ENCODE data around the gene PKNOX1.
"Not testable (repeated sequence)": the region's sequence is repeated elsewhere in the genome, so short reads cannot be mapped to it uniquely, and the experiment has no call there.

Gene PKNOX1

DNA sequence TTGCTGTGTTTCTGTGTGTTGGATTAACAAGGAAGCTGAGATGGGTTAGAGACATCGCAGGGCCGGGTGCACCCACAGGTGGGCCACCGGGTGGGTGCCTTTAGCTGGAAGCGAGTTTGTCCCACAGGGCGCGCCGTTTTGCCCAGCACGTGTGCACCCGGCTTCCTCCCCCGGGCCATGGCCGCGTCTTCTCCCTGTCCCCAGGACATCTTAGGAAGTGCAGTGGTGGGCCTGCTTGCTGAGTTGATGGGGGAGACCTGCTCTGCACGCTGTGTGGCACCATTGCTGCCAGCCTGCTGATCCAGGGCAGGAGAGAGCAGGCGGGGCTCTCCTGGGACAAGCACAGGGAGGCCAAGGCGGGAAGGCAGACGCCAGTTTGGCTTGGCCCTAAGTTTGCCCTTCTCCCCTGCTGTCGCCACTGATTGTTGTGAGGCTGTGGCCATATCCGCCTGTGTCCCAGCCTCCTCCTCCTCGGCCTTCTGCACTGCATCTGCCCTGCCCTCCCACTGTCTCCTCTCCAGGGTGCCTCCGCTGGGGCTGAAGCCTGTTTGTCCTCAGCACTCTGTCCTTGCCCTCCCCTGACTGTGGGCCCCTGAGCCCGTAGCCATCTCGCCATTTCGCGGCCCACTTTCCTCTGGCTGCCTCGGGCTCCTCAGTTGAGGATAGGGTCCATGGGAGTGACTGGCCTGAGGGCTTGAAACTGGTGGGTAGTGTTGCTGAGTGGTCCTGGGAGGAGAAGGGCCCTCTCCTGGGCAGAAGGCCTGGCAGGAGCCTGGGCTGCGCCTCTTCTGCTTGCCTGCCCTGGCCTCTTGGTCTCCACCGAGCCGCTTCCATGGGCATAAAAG is 47.6 kb downstream of the PKNOX1 start:
- DNase-seq, result no peak

DNA sequence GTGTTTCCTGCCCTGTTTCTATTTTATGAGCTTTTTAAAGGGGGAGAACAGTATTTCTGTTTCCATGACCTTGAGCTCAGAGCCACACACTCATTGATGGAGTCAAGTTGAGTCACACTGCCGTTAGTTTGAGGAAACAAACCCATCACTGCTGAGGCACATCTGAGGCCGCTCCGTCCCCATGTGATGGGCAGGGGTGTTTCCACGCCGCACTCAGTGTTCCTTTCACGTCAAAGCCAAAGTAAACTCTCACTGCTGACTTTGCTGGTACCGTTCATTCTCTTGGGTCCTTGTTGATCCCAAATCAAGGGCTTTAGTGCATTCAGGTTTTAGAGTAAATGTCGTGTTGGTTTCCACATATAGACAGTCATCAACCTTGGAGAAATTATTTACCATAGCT is 48.8 kb downstream of the PKNOX1 start:
- no peak for DNase-seq

DNA sequence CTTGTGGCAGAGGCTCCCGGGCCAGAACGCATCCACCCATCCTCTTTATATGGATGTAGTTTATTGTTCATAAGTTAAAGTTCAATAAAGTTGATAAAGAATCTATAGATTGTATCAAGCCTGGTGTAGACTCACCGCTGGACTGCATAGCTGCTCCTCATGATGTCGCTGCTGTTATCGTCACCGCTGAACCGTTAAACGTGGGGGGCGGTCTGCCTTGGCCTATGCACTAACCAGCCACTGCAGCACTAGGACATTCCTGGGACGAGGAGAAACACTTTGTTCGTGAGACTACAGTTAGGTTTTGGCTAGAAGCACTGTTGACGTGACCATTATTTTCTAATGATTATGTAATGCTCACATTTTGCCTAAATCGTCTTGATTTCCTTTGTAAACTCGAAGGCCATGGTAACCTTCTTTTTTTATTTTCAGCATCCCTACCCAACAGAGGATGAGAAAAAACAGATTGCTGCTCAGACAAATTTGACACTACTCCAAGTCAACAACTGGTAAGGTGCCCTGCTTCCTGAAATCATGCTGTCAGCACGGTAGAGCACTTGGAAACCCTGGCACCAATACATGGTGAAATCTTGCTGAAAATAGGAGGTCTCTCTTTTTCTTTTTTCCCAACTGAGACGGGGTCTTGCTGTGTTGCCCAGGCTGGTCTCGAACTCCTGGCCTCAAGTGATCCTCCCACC is 50.2 kb downstream of the PKNOX1 start:
- no peak for DNase-seq

DNA sequence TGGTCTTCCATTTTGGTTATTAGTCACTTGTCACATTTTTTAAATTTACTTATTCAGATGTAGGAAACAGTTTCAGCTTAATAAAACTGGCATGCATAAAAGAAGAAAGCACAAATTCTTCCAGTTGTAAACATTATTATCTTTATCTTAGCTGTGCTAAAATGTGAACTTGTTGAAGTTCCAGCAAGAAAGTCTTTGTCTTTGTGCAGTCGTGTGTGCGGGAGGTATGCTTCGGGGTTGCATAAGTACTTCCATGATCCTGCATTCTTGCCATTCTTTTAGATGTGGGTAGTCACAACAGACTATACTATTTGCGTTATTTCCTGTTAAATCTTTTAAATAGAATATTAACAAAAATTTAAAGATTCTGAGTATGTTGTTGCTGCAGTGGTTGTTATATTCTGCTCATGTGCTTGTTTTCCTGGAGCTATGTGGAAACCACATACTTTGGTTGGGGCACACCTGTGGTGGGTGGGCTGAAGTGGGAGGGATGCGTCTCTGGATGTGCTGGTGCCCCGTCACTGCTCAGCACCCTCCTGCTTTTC is 51.3 kb downstream of the PKNOX1 start:
- DNase-seq, result no peak

DNA sequence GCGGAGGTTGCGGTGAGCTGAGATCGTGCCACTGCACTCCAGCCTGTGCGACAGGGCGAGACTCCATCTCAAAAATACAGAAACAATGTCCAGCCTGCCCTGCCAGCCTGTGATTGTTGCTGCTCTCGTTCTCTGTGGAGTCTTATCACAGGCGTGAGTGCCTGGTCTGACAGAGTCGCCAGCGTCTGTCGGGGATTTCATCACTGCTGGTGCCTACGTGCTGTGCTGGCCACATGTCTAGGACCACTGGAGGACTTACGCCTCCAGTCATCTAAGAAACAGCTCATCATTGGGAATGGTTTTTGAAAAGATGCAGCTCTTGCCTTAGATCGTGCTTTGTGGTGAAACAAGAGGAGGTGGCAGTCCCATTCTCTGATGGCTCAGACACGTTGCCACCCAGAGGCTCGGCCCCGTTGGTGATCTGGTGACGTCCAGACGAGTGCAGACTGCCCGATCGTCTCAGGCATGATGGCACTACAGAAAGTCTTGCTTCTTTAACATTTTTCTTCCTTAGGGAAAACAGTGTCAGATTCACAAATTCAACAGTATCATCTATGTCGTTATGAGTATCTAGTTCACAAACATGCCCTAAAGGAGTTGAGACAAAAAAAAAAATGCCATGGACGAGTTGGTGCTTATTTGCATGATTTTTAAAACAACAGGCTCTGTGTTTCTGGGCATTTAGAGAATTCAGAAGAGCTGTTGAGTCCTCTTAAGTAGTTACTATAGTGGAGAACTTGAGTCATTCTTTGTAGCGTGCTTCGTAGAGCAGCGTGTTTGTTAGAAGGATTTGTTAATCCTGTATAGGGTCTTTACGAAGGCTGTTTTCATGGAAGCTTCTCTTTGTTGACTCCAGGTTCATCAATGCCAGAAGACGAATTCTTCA is 53.7 kb downstream of the PKNOX1 start:
- no peak for DNase-seq

DNA sequence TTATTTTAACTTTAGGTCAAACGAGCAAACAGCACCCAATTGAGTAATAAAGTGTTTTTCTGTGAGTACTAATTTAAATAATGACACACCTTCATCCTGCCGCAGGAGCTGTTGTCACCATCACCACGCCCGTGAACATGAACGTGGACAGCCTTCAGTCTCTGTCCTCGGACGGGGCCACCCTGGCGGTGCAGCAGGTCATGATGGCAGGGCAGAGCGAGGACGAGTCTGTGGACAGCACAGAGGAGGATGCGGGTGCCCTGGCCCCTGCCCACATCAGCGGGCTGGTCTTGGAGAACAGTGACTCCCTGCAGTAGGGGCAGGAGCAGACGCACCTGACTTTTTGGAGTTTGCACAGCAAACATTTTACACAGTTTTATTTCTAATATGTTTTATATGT is 55.4 kb downstream of the PKNOX1 start:
- no peak for DNase-seq

DNA sequence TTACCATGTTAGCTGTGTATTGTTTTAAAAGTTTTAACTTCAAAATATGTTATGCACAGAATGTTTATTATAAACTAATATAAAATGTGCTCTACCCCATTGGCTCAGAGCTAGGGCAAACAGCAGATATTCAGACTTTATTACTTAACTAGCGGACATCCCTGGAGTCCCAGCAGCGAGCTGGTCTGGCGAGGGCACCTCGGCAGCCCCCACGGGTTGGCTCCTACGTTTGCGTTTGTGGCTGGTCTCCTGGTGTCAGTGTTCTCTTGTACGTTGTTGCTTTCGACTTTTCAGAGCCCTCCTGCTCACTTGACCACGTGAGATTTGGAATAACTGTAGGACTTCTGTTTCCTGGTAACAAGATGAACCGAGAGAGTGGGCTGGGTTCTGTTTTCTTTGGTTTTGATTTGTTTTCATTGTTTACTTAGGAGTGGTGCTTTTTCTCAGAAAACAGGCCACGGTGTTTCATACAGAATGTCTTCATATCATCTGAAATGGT is 56.8 kb downstream of the PKNOX1 start:
- DNase-seq, result no peak

DNA sequence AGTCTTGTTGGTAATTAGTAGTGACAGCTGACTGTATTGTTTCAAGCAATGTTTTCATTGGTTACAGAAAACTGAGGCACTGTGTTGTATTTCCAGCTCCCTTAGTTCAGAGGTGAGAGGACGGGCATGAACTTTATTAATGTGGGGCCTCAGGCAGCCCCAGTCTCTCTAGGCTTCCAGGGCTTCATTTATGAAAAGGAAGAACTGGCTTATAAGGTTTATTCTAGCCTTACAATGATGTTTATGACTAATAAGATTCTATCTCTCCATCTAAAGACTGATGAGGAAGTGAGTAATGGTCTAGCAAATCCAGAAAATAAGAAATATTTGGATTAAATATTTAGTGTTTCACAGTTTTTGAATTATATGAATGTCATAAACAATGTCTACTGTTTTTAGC is 59.7 kb downstream of the PKNOX1 start:
- DNase-seq, result no peak

DNA sequence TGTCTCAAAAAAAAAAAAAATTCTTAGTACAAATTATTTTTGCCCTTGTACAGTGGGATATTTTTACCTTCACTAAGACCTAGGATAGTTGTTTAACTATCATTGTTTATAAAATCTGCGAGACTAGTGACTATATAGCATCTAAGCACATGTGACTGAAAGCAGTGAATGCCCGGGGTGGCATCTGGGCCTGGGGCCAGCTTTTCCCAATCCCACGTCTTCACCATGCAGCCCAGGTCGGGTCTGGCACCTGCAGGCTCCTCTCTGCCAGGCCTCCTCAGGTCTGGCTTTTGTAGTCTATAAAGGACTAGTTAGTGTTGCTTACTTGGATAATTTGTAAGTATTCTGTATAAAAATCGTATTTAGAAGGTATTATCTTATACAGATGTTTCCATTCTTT is 60.5 kb downstream of the PKNOX1 start:
- no peak for DNase-seq

DNA sequence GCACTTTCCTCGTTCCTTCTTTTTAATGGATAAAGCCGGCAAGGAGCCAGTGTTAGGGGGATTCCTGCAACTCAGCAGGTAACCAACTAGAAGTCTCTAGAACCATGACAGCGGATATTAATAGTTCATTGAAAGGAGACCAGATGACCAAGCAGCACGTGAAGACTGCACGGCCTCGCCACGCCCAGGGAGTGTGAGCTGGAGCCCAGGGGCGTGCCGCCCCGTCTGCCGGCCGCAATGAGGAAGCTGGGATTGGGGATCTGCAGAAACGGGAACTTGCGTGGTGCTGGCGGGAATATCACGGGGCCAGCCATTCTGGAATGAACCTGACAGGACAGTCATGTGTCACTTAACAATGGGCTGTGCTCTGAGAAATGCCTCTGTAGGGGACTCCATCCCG is 62.5 kb downstream of the PKNOX1 start:
- not testable (repeated sequence) for DNase-seq

DNA sequence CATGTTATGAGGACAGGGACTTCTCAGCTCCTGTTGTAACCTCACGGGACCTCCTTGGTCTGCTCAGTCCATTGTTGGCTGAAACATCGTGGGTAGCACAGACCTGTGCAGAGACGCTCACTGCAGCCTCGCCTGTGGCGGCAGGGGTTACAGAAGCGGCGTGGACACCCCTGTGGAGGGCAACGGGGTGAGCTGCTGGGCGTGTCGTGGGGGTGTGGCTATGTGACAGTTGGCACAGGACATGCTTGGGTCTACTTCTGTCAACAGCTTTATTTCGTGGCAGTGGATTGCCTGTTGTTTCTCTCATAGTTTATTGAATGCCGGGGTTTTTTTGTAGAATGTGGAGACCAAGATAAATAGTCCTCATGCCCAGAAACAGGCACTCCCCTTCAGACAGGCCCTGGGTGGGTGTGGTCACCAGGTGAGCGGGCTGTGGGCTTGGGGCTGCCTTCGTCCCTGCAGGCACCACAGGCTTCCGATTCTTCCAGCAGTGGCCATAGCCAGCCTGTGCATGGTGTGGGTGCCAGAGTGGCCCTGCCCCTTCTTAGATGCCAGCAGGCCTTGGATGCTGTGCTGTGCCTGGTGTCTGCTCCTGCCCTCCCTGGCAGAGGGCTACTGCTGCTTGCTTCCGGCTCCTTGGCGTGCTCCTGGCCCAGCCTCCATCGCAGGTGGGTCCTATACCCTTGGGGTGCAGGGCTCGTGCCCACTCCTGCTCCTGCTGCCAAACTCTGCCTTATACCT is 63.7 kb downstream of the PKNOX1 start:
- not testable (repeated sequence) for DNase-seq

DNA sequence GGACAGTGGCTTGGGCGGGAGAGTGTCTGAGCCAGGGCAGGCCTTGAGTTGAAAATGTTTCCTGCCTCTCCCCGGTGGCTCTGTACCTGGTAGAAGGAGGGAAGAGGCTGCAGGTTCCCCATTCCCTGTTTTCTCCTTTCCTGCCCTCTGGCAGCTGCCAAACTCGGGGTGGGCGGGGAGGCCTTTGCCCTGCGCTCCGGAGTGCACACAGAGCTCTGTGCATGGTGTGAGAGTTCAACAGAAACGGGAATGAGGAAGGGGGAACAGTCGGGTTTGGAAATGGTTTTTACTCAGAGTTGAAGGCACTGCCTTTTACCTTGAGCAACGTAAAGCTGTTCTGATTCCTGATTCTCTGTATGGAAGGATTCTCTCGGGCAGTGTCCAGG is 64.3 kb downstream of the PKNOX1 start:
- peak in 1 of 2 donors; percentile 7 for DNase-seq

DNA sequence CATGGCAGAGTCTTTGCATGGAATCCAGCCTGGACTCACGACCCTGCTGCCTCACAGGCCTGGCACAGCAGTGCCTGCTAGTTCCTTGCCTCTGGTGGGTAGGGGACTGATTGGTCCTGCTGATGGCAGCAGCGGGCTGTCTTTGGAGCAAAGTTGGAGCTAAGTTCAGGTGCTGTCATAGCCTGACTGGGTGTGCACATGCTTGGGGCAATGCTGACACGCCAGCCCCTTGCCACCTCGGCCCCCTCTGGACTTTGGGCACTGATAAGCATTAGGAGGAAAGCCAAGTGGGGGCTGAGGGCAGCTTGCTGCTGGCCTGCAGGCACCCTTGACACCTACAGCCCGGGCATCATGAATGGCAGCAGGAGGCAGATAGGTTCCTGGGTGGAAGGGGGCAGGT is 67.8 kb downstream of the PKNOX1 start:
- DNase-seq, result not testable (repeated sequence)

DNA sequence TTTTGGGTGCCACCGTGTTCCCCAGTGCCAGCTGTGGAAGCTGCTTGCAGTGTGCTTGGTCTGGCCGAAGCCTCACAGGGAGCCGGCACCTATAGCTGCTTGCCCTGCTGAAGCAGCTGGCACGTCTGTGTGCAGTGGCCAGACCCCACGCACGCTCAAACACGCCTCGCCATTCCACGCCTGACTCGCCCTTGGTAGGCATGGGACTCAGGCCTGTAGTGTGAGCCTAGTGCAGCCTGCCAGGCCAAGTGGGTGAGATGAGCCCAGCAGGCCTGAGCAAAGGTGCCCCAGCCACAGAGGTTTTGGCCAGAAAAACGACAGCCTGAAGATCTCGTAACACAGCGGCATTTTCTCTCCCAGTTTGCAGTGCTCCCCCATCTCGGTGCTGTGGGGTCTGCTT is 68.9 kb downstream of the PKNOX1 start:
- not testable (repeated sequence) for DNase-seq

DNA sequence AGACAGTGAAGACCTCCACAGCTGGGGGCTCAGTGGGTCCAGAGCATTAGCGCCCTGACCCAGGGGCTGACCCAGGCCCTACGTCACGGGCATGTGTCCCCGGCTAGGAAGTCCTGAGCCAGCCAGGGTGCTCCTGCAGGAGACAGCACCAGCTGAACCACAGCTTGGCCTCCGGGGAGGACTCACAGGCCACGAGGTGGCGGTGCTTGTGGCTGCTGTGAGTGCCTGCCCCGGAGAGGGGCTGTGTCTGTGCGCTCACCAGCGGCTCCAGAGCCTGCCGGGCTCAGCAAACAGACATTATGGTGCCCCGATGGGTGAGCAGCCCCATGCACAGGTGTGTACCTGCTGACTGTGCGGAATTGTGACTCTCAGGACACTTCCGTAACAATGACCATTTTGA is 70.2 kb downstream of the PKNOX1 start:
- not testable (repeated sequence) for DNase-seq

DNA sequence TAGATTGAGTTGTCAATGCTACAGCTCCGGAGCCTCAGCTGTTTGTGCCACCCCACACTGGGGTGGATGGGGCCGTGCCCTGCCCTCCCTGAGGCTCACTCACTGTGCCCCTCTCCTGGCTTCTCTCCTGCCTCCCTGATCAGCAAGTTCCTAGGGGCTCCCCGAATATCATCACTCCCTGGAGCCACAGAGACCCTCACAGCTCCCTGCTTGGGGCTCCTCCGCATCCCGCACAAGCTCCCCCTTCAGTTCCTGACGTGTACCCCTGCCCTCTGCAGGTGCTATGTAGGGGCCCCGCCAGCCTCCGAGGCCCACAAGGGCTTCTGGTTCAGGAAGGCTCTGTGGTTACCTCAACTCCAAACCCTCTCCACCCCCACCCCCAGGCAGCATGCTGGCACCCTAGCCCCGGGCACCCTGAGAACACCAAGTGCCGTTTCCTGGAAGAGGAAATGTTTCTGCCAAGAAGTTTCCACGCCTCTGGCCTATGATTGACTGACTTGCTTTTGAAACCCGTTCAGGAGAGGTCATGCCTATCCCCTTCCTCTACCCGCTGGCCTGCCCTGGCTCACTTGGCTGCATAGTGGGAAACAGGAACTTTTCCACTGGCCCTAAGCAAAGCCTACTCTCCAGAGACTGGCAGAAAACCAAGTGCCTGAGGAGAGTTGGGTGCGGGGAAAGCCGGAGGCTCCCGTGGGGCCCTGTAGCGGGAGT is 71.0 kb downstream of the PKNOX1 start:
- not testable (repeated sequence) for DNase-seq

DNA sequence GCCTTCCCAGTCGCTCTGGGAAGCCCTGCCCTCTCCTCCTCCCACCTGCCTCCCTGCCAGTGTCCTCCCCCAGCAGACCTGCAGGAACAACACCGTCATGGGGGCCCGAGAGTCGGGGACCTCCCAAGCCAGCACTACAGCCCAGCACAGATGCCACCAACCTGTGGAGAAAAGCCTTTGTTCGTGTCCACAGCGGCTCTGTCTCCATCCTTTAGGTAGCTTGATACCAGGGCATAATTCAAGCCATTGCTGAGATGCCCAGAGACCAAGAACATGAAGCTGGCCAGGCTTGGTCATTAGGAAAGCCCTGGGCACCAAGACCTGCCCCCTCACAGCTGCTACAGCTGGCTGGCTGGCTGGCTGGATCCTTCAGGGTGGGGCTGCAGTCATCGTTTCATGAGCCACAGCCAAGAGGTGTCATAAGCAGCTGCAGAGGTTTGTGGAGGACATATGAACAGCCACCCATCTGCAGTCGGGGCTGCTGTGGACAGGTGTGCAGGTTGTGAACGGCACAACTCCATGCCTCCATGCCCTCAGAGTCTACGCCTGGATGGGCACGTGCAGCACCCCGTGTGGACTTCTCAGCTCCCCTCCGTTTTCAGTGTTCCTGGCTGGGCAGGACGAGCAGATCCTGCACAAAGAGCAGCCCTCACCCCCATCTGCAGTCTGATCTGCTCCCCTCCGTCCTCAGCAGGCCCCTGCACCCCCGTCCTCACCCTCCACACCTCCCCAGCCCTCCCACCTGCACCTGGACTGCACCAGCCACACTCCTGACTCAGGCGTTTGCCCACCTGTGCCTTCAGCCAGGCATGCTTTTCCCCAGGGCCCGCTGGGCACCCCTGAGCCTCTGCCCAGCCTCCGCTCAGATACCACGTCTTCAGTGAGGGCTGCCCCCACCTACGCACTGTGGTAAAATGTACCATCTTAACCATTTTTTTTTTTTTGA is 71.8 kb downstream of the PKNOX1 start:
- DNase-seq, result not testable (repeated sequence)

DNA sequence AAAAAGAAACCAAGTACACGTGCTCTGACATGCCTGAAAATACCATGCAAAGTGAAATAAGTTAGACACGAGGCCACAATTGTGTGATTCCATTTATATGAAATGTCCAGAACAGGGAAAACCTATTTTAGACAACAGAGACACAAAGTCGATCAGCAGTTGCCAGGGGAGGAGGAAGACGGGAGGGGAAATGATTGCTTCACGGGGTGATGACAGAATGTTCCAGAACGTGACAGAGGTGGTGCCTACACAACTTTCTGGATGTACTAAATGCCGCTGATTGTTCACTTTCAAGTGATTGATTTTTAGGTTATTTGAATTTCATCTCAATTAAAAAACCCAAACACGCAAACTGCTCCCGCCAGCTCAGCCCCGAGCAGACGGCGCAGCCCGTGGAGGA is 78.8 kb downstream of the PKNOX1 start:
- not testable (repeated sequence) for DNase-seq

DNA sequence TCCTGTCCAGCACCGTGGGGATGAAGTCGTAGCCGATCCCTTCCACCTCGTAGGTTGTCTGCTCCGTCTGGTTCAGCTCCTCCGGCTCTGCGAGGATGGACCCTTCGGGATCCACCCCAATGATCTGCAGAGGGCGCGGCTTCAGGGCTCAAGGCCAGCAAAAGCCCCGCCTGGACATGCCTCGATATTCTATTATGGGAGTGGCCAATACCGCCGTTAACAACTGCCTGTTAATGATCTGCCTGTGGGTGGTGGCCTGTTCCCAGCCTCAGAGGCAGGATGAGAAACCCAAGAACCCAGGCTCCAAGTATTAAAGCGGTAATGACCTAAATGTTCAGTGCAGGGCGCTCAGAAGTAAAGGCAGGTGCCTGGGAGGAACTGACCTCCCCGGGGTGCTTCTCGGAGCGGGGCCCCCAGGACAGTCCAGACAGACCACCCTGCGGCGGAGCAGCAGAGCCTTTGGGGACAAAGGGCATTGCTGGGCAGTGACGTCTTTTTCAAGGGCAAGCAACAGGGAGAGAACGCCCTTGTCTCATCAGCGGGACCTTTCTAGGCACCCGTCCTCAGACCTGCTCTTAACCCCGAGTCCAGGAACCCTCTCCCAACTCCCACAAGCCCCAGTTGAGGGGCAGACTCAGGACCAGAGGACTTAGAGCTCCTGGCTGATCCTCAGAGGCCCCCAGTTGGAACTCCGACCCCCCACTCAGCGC is 88.7 kb downstream of the PKNOX1 start:
- DNase-seq, result not testable (repeated sequence)
